HepG2 (cell line): ENCODE measurements around the gene MCF2L. TPM values are rescaled to one million over a fixed set of nuclear protein-coding genes. Genes with fewer than 3 reads are reported as not detected.
A peak's percentile ranks its signal among the peaks of the same experiment; 100 is the strongest.

Experiments
- ATAC-seq: fragments of 200-7000 bp; cut with Tn5 transposase; 3 replicates; pipeline ENCODE4 v1.9.1; 2020; ENCODE audit warnings: mild to moderate bottlenecking, moderate library complexity
- BruUV-seq: library from RNA; stranded (reverse); fragments of 400-500 nt; replicated peaks from 2 replicates; lab custom pipeline; 2021; lab: Mats Ljungman, UMichigan
- CTCF ChIA-PET: fragments of 300-600 bp; formaldehyde crosslinking; extraction: SDS; loops from one replicate; lab custom pipeline; 2021; ENCODE audit warnings: low total read pairs, inconsistent platforms, low intra/inter-chr PET ratio; lab: Yijun Ruan, JAX
- POLR2A ChIA-PET: fragments of 350-600 bp; sonication (Branson Sonifier 250); formaldehyde crosslinking; loops from one replicate; lab custom pipeline; 2020; ENCODE audit warnings: antibody characterized with exemption, inconsistent platforms; lab: Yijun Ruan, JAX
- DNase-seq: peaks from one replicate; pipeline ENCODE4 v3.0.0-alpha.2; 2015; ENCODE audit warnings: low spot score
- FAIRE-seq: peaks from 3 replicates; lab custom pipeline; 2011; peaks lifted over from hg19 to GRCh38; lab: Jason Lieb, UNC
- H2AFZ ChIP-seq: one replicate; pipeline ENCODE4 v1.6.1; 2011; ENCODE audit warnings: low read length, inconsistent platforms
- H3K27ac ChIP-seq: fragments of 300-600 bp; 3 replicates; pipeline ENCODE4 v1.8.0; 2011; ENCODE audit warnings: mixed run types, mild to moderate bottlenecking, mixed read lengths, low read length, inconsistent platforms; ENCODE audit not compliant: insufficient read depth; ENCODE audit errors: extremely low read length
- H3K27me3 ChIP-seq, 2 experiments: fragments of 200-600 bp in 1 of 2; 2 replicates in 1 of 2; 3 replicates in 1 of 2; pipeline versions ENCODE4 v1.6.0 to v1.8.0; 2011; ENCODE audit warnings: low read length in 2 of 2, mild to moderate bottlenecking in 2 of 2, moderate library complexity in 2 of 2, inconsistent platforms in 1 of 2; ENCODE audit not compliant: insufficient read depth in 2 of 2, control insufficient read depth in 1 of 2
- H3K36me3 ChIP-seq, 2 experiments: fragments of 200-600 bp in 1 of 2; replicated peaks in 1 of 2; 2 replicates in 1 of 2; 3 replicates in 1 of 2; pipeline versions ENCODE4 v1.5.1 to v1.8.0; 2011; ENCODE audit warnings: low read length in 2 of 2, inconsistent platforms in 1 of 2; ENCODE audit not compliant: insufficient read depth in 2 of 2, control insufficient read depth in 1 of 2
- H3K4me1 ChIP-seq: 2 replicates; pipeline ENCODE4 v1.5.1; 2012; ENCODE audit warnings: low read length, inconsistent platforms; ENCODE audit not compliant: insufficient read depth
- H3K4me2 ChIP-seq: 2 replicates; pipeline ENCODE4 v1.6.0; 2011; ENCODE audit warnings: low read depth, low read length, inconsistent platforms
- H3K4me3 ChIP-seq, 3 experiments: fragments of 200-600 bp in 1 of 3; sonication (generic), shearing (Covaris generic) in 1 of 3; replicated peaks in 1 of 3; 2 replicates each; pipeline ENCODE4 v1.5.1; 2011 to 2016; ENCODE audit warnings: low read length in 3 of 3, inconsistent platforms in 2 of 3, low read depth in 2 of 3, mild to moderate bottlenecking in 2 of 3, control low read depth in 1 of 3, mixed read lengths in 1 of 3; ENCODE audit not compliant: insufficient read depth in 1 of 3
- H3K79me2 ChIP-seq: one replicate; pipeline ENCODE4 v1.6.1; 2011; ENCODE audit warnings: low read length, inconsistent platforms; ENCODE audit not compliant: insufficient read depth
- H3K9ac ChIP-seq: 2 replicates; pipeline ENCODE4 v1.6.0; 2011; ENCODE audit warnings: mild to moderate bottlenecking, low read depth, low read length, inconsistent platforms; ENCODE audit not compliant: insufficient read depth
- H3K9me3 ChIP-seq: 2 replicates; pipeline ENCODE4 v1.5.1; 2012; ENCODE audit warnings: mild to moderate bottlenecking, low read length
- H4K20me1 ChIP-seq: 2 replicates; pipeline ENCODE4 v1.6.0; 2011; ENCODE audit warnings: inconsistent platforms, mild to moderate bottlenecking, low read length, moderate library complexity; ENCODE audit not compliant: insufficient read depth
- PRMT3 ChIP-seq: sonication (generic); formaldehyde crosslinking; IDR thresholded peaks from 2 replicates; pipeline ENCODE4 v1.8.1; 2022; ENCODE audit warnings: low read depth, mild to moderate bottlenecking, moderate library complexity, missing genetic modification reagents, borderline replicate concordance
- ZBTB38 ChIP-seq: sonication (generic); formaldehyde crosslinking; IDR thresholded peaks from 2 replicates; pipeline ENCODE4 v1.5.1; 2020; ENCODE audit warnings: mild to moderate bottlenecking, missing genetic modification reagents
- ZNF629 ChIP-seq: sonication (generic); formaldehyde crosslinking; conservative IDR thresholded peaks from 2 replicates; pipeline ENCODE4 v1.5.0; 2020; ENCODE audit warnings: missing genetic modification reagents
- WGBS: methylation state at CpG from one replicate; pipeline ENCODE4 v1.1.6; 2017; ENCODE audit warnings: low lambda C conversion rate; 5-methylcytosine and 5-hydroxymethylcytosine counted together
- in situ Hi-C: cut with HindIII; loops from 2 replicates; pipeline ENCODE4 v1.10.0; 2017; ENCODE audit warnings: low pct_unique_long_range_greater_than_20kb; ENCODE audit not compliant: extremely low pct_ligation_motif_present
- intact Hi-C: fragments of 100-400 bp; cut with micrococcal nuclease; formaldehyde crosslinking; loops from one replicate; pipeline ENCODE4 v1.10.0; 2022; ENCODE audit not compliant: unreplicated experiment
- polyA plus RNA-seq, 8 experiments: library from polyadenylated mRNA; depleted of rRNA in 3 of 8; stranded (reverse) in 7 of 8; unstranded in 1 of 8; fragments of >200 nt; fragmentation: Illumina TruSeq in 4 of 8; extraction: Trizol in 4 of 8; gene quantifications; 2 replicates each; pipeline versions ENCODE4 v1.2.1 to v1.2.3, GENCODE V29; 2011 to 2016; ENCODE audit warnings: low read depth in 4 of 8, missing spikeins in 1 of 8, mixed read lengths in 1 of 8; ENCODE audit not compliant: insufficient read depth in 1 of 8
- total RNA-seq, 5 experiments: library from RNA; depleted of rRNA; stranded (reverse); fragments of >200 nt; fragmentation: Illumina TruSeq; extraction: Trizol; gene quantifications; 2 replicates each; pipeline ENCODE4 v1.2.3, GENCODE V29; 2016; ENCODE audit warnings: low read depth in 1 of 5
- TF ChIP-seq, protein P1 (sequence below): sonication (generic); formaldehyde crosslinking; IDR thresholded peaks from 2 replicates; pipeline ENCODE4 v1.5.1; 2020; ENCODE audit warnings: mild to moderate bottlenecking, missing genetic modification reagents, moderate library complexity

The MCF2L gene
- total and polyA plus RNA-seq, 2 of the 13 experiments (the other 11 are each of a cell fraction or from before 2014, with no cell fraction given): 19.4 to 28.4 TPM

DNA sequence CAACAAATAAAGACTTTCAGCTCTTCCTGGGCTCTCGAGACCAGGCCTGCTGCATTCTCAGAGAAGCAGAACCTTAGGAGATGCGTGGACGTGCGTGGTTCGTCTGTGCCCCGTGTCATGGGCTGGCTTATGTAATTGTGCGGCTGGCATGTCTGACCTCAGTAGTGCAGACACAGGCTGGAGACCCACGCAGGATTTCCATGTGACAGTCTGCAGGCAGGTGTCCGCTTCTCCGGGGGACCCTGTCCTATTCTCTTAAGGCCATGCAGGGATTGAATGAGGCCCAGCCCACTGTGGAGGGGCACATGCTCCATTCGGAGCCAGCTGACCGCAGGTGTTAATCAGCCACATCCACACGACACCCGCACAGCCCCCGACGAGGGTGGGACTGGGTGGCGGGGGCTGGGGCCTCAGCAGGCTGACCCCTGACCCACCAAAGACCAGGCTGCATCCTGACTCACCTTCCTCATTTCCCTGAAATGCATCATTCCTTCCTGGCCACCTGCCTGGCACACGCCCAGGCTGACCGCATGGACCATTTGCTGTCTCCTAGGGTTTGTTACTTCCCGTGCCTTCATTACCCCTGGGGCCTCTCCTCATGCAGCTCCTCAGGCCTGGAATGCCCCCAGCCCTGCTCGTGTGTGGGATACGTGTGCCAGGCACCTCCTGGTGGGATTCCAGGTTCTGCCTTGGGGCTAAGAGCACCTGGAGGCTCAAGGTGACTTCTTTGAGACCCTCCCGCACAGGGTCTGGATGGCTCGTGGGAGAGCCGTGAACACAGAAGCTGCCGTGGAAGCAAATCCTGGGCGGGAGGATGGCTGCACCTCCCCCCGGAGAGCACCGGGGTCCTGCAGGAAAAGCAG, 10.7 kb upstream of the MCF2L start:
- ChIA-PET CTCF (interaction anchor here (1.7 kb wide), 1 partner anchor 16 kb away, joined by 9 read pairs; no protein-coding TSS in a partner anchor), POLR2A (interaction anchor here (1.4 to 1.7 kb wide), 2 partner anchors 12 to 43 kb away, joined by 5 read pairs; no protein-coding TSS in a partner anchor)
- H3K79me2 ChIP-seq: peaks cover 3% of the 10 kb centered on the region
- in situ Hi-C loops (no loop called here), intact Hi-C loops (no loop called here)
- no peak overlapping the region for H3K27ac ChIP-seq
- H3K36me3 ChIP-seq: no peaks in the 10 kb centered on the region
- ATAC-seq: no peak
- H3K4me3 ChIP-seq: no peak overlapping the region
- no peak overlapping the region for H3K4me2 ChIP-seq
- no peaks in the 10 kb centered on the region for H4K20me1 ChIP-seq
- no TSS peak for BruUV-seq
- no peak overlapping the region for H3K9ac ChIP-seq
- WGBS: 96% methylated on average over 17 of the region's 29 CpGs
- H3K9me3 ChIP-seq: no peaks in the 10 kb centered on the region
- TF ChIP-seq PRMT3 (no peak), ZNF629 (no peak), ZBTB38 (CRISPR knock-in tag) (peak; percentile 24; the same call in 1 of the 2 replicates)
- TF ChIP-seq, protein P1, sequence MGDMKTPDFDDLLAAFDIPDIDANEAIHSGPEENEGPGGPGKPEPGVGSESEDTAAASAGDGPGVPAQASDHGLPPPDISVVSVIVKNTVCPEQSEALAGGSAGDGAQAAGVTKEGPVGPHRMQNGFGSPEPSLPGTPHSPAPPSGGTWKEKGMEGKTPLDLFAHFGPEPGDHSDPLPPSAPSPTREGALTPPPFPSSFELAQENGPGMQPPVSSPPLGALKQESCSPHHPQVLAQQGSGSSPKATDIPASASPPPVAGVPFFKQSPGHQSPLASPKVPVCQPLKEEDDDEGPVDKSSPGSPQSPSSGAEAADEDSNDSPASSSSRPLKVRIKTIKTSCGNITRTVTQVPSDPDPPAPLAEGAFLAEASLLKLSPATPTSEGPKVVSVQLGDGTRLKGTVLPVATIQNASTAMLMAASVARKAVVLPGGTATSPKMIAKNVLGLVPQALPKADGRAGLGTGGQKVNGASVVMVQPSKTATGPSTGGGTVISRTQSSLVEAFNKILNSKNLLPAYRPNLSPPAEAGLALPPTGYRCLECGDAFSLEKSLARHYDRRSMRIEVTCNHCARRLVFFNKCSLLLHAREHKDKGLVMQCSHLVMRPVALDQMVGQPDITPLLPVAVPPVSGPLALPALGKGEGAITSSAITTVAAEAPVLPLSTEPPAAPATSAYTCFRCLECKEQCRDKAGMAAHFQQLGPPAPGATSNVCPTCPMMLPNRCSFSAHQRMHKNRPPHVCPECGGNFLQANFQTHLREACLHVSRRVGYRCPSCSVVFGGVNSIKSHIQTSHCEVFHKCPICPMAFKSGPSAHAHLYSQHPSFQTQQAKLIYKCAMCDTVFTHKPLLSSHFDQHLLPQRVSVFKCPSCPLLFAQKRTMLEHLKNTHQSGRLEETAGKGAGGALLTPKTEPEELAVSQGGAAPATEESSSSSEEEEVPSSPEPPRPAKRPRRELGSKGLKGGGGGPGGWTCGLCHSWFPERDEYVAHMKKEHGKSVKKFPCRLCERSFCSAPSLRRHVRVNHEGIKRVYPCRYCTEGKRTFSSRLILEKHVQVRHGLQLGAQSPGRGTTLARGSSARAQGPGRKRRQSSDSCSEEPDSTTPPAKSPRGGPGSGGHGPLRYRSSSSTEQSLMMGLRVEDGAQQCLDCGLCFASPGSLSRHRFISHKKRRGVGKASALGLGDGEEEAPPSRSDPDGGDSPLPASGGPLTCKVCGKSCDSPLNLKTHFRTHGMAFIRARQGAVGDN: peak; percentile 52
- peaks cover 68% of the 10 kb centered on the region for H3K4me1 ChIP-seq
- DNase-seq: no peak
- no peak for FAIRE-seq
- H2AFZ ChIP-seq: no peak overlapping the region
- H3K27me3 ChIP-seq: no peaks in the 10 kb centered on the region
